GM23338 (cell line): ENCODE data around the gene PCDHA13. TPM values are rescaled to one million over a fixed set of nuclear protein-coding genes. Genes with fewer than 3 reads are reported as not detected.

ENCODE experiments used
- ATAC-seq: fragments of 200-7000 bp; cut with Tn5 transposase; 3 replicates; pipeline ENCODE4 v1.9.1; 2020
- DNase-seq: peaks from one replicate; pipeline ENCODE4 v3.0.0-alpha.2; 2015; ENCODE audit warnings: low spot score
- H2AFZ ChIP-seq: fragments of 200-600 bp; sonication (generic); 2 replicates; pipeline ENCODE4 v1.8.0; 2016; ENCODE audit warnings: antibody characterized with exemption, mild to moderate bottlenecking, moderate library complexity
- H3F3A ChIP-seq: fragments of 200-600 bp; sonication (generic); replicated peaks from 2 replicates; pipeline ENCODE4 v1.8.0; 2017; ENCODE audit warnings: antibody characterized with exemption, mixed run types, low read depth
- H3K27ac ChIP-seq: fragments of 200-600 bp; sonication (generic); 2 replicates; pipeline ENCODE4 v1.6.1; 2016; ENCODE audit warnings: low read depth
- H3K27me3 ChIP-seq: fragments of 200-600 bp; sonication (generic); 2 replicates; pipeline ENCODE4 v1.8.0; 2016; ENCODE audit warnings: mild to moderate bottlenecking, mixed run types, moderate library complexity; ENCODE audit not compliant: insufficient read depth
- H3K36me3 ChIP-seq: fragments of 200-600 bp; sonication (generic); 2 replicates; pipeline ENCODE4 v1.8.0; 2016; ENCODE audit warnings: mild to moderate bottlenecking; ENCODE audit not compliant: insufficient read depth
- H3K4me1 ChIP-seq: fragments of 200-600 bp; sonication (generic); 2 replicates; pipeline ENCODE4 v1.8.0; 2016; ENCODE audit warnings: mild to moderate bottlenecking, moderate library complexity; ENCODE audit not compliant: insufficient read depth
- H3K4me2 ChIP-seq: fragments of 200-600 bp; sonication (generic); 2 replicates; pipeline ENCODE4 v1.7.1; 2017; ENCODE audit warnings: mixed run types
- H3K4me3 ChIP-seq: fragments of 200-600 bp; sonication (generic); 2 replicates; pipeline ENCODE4 v1.6.1; 2016; ENCODE audit warnings: mixed run types
- H3K79me2 ChIP-seq: fragments of 200-600 bp; sonication (generic); replicated peaks from 2 replicates; pipeline ENCODE4 v1.8.0; 2017; ENCODE audit warnings: mild to moderate bottlenecking; ENCODE audit not compliant: insufficient read depth
- H3K9me2 ChIP-seq: fragments of 200-600 bp; sonication (generic); 2 replicates; pipeline ENCODE4 v1.8.0; 2017; ENCODE audit not compliant: insufficient read depth
- H4K20me1 ChIP-seq: fragments of 200-600 bp; sonication (generic); replicated peaks from 2 replicates; pipeline ENCODE4 v1.8.0; 2017; ENCODE audit warnings: mild to moderate bottlenecking; ENCODE audit not compliant: insufficient read depth
- H3K27ac Mint-ChIP-seq: 2 replicates; pipeline ENCODE4 v1.8.0; 2020; ENCODE audit warnings: inconsistent platforms, mild to moderate bottlenecking, moderate library complexity, mixed read lengths
- H3K27me3 Mint-ChIP-seq: 3 replicates; pipeline ENCODE4 v1.8.0; 2022; ENCODE audit warnings: low read depth, mild to moderate bottlenecking, moderate library complexity, mixed read lengths, inconsistent platforms; ENCODE audit not compliant: insufficient read depth, poor library complexity
- H3K36me3 Mint-ChIP-seq: 3 replicates; pipeline ENCODE4 v1.8.0; 2021; ENCODE audit warnings: low read depth, mild to moderate bottlenecking, inconsistent platforms, moderate library complexity, mixed read lengths
- H3K4me1 Mint-ChIP-seq: 3 replicates; pipeline ENCODE4 v1.8.0; 2020; ENCODE audit warnings: mild to moderate bottlenecking, inconsistent platforms, mixed read lengths
- H3K4me3 Mint-ChIP-seq: 3 replicates; pipeline ENCODE4 v1.8.0; 2021; ENCODE audit warnings: moderate library complexity, mild to moderate bottlenecking, inconsistent platforms, mixed read lengths
- H3K9me3 Mint-ChIP-seq: 3 replicates; pipeline ENCODE4 v1.8.0; 2020; ENCODE audit warnings: moderate library complexity, mild to moderate bottlenecking, inconsistent platforms, mixed read lengths
- CREB1 ChIP-seq: fragments of 250-450 bp; sonication (Bioruptor Pico); IDR thresholded peaks from 2 replicates; pipeline ENCODE4 v1.5.0; 2020; ENCODE audit warnings: low read depth, mild to moderate bottlenecking, moderate library complexity
- CTCF ChIP-seq, 2 experiments: fragments of 200-600 bp in 1 of 2; sonication (generic) in 1 of 2; conservative IDR thresholded peaks; 2 replicates each; pipeline versions ENCODE4 v1.5.1 to v1.6.1; 2016 to 2017; ENCODE audit warnings: antibody characterized with exemption in 2 of 2, low read depth in 2 of 2, mild to moderate bottlenecking in 2 of 2, moderate library complexity in 1 of 2
- ETS1 ChIP-seq: IDR thresholded peaks from 2 replicates; pipeline ENCODE4 v1.6.1; 2016; ENCODE audit warnings: antibody characterized with exemption
- EZH2phosphoT487 ChIP-seq: fragments of 200-600 bp; sonication (generic); IDR thresholded peaks from one replicate; pipeline ENCODE4 v1.8.1; 2018; ENCODE audit warnings: antibody characterized with exemption; ENCODE audit not compliant: unreplicated experiment
- JUNB ChIP-seq: IDR thresholded peaks from one replicate; pipeline ENCODE4 v1.6.1; 2016; ENCODE audit warnings: antibody characterized with exemption; ENCODE audit not compliant: unreplicated experiment
- NANOG ChIP-seq: IDR thresholded peaks from 2 replicates; pipeline ENCODE4 v1.6.1; 2016; ENCODE audit warnings: antibody characterized with exemption, borderline replicate concordance
- POLR2AphosphoS5 ChIP-seq: IDR thresholded peaks from 2 replicates; pipeline ENCODE4 v1.6.1; 2016; ENCODE audit warnings: antibody characterized with exemption, low read depth
- REST ChIP-seq: IDR thresholded peaks from one replicate; pipeline ENCODE4 v1.6.1; 2018; ENCODE audit warnings: antibody characterized with exemption; ENCODE audit not compliant: unreplicated experiment
- STAT1 ChIP-seq: IDR thresholded peaks from one replicate; pipeline ENCODE4 v1.6.1; 2016; ENCODE audit warnings: antibody characterized with exemption; ENCODE audit not compliant: unreplicated experiment
- ZNF114 ChIP-seq: fragments of 250-450 bp; sonication (Bioruptor Pico); IDR thresholded peaks from 2 replicates; pipeline ENCODE4 v1.5.0; 2020; ENCODE audit warnings: mild to moderate bottlenecking, moderate library complexity
- ZNF331 ChIP-seq: fragments of 250-450 bp; sonication (Bioruptor Pico); IDR thresholded peaks from 2 replicates; pipeline ENCODE4 v1.5.0; 2020; ENCODE audit warnings: low read depth, mild to moderate bottlenecking, moderate library complexity
- ZNF462 ChIP-seq: fragments of 250-450 bp; sonication (Bioruptor Pico); IDR thresholded peaks from 2 replicates; pipeline ENCODE4 v1.5.0; 2020; ENCODE audit warnings: mild to moderate bottlenecking, moderate library complexity
- polyA plus RNA-seq: library from polyadenylated mRNA; unstranded; fragments of >200 nt; fragmentation: Nextera tagmentation; extraction: Ambion mirVana; gene quantifications from 2 replicates; pipeline ENCODE4 v1.2.1, GENCODE V29; 2016
- total RNA-seq: library from RNA; depleted of rRNA; stranded (reverse); fragments of >200 nt; shearing (Covaris generic); gene quantifications from 2 replicates; pipeline ENCODE4 v1.2.3, GENCODE V29; 2014

PCDHA13 gene
- total and polyA plus RNA-seq, 2 experiments from 2014 or later, result 1.2 to 9.8 TPM

- Mint-ChIP-seq H3K36me3 (peaks cover 2% of the 10 kb centered on the region; the same call in 1 of the 3 replicates), H3K27me3 (no peaks in the 10 kb centered on the region), H3K4me1 (no peaks in the 10 kb centered on the region), H3K4me3 (no peak overlapping the region), H3K27ac (no peak overlapping the region), H3K9me3 (peaks cover 2% of the 10 kb centered on the region; the same call in 2 of the 3 replicates)
- H3K27me3 ChIP-seq, result no peaks in the 10 kb centered on the region
- H3K4me2 ChIP-seq, result no peak overlapping the region
- no peak for ATAC-seq
- no peaks in the 10 kb centered on the region for H3K36me3 ChIP-seq
- no peak overlapping the region for H2AFZ ChIP-seq
- H4K20me1 ChIP-seq, result 0 out of 2 replicates have a peak, but pooled peaks cover 17% of the 10 kb centered on the region
- H3K79me2 ChIP-seq, result peaks cover 14% of the 10 kb centered on the region; the same call in 1 of the 2 replicates
- TF ChIP-seq STAT1 (no peak), NANOG (no peak), JUNB (no peak), EZH2phosphoT487 (no peak), CTCF (conservative IDR thresholded peaks at IDR 0.05; ENCODE audit: low read depth in 2 of 2) (no peak), ZNF114 (CRISPR knock-in tag) (no peak), REST (no peak), CREB1 (no peak), POLR2AphosphoS5 (no peak), ZNF331 (CRISPR knock-in tag) (no peak), ETS1 (no peak), ZNF462 (CRISPR knock-in tag) (no peak)
- no peak overlapping the region for H3K27ac ChIP-seq
- H3F3A ChIP-seq, result no peaks in the 10 kb centered on the region
- DNase-seq, result no peak
- H3K4me1 ChIP-seq, result no peaks in the 10 kb centered on the region
- no peak overlapping the region for H3K4me3 ChIP-seq
- H3K9me2 ChIP-seq, result no peaks in the 10 kb centered on the region
Measured at GRCh38 chr5:140916325-140916724, 34.4 kb downstream of the PCDHA13 start.
